ENCODE results near the gene C2CD2. TPM values are rescaled to one million over a fixed set of nuclear protein-coding genes. Genes with fewer than 3 reads are reported as not detected.
A peak's percentile ranks its signal among the peaks of the same experiment; 100 is the strongest.

C2CD2 gene
- total and polyA plus RNA-seq, 10 of the 15 experiments (the other 5 are each of a cell fraction or from before 2014, with no cell fraction given) = 2.2 to 30.9 (median 9.9) TPM

- TF ChIP-seq HSF1 (IDR thresholded peaks at IDR 0.05; ENCODE audit: low read depth, low read length) (no peak), ATF3 (IDR thresholded peaks at IDR 0.05; ENCODE audit: borderline replicate concordance, extremely low read depth, low read depth, low read length) (no peak), HDAC2 (IDR thresholded peaks at IDR 0.05) (no peak), HDGF (IDR thresholded peaks at IDR 0.05) (peak; percentile 90), PAX8 (IDR thresholded peaks at IDR 0.05) (no peak), TCF12 (IDR thresholded peaks at IDR 0.05; ENCODE audit: low read depth, low read length) (0 out of 2 replicates have a peak, but pooled peaks have one; percentile 50), NR2F1 (conservative IDR thresholded peaks at IDR 0.05) (peak; percentile 77)
Observed at GRCh38 chr21:41865002-41865777, 88.6 kb downstream of the C2CD2 start (continued).

- no peaks in the 10 kb centered on the region for H4K20me1 ChIP-seq (ENCODE audit: control insufficient read depth, insufficient read depth)
- H3K27me3 ChIP-seq (replicated peaks in 1 of 2; ENCODE audit: control insufficient read depth in 2 of 2, insufficient read depth in 2 of 2, low read length in 1 of 2) = no peaks in the 10 kb centered on the region
- ATAC-seq (no peak; the same call in 2 of the 3 replicates), DNase-seq (ENCODE audit: low read depth, low spot score) (no peak), FAIRE-seq (no peak)
- RAD21 ChIA-PET (ENCODE audit: unreplicated experiment) = interaction anchor here (1.1 to 4.5 kb wide), 3 partner anchors 8 to 31 kb away, joined by 3 to 28 read pairs (median 8); partner anchors contain the start of gene PRDM15
- no peak overlapping the region for H2AFZ ChIP-seq (ENCODE audit: control insufficient read depth, low read depth, low read length)
- WGBS (ENCODE audit: insufficient coverage, insufficient replicate concordance, low lambda C conversion rate, missing lambda C conversion rate) = 5% methylated on average over 10 of the region's 10 CpGs
- peaks cover 50% of the 10 kb centered on the region for H3K79me2 ChIP-seq (ENCODE audit: control insufficient read depth, insufficient read depth, low read length)
- peaks cover 4% of the 10 kb centered on the region in 2 experiments for H3K36me3 ChIP-seq (ENCODE audit: control insufficient read depth in 2 of 2, insufficient read depth in 2 of 2, low read length in 1 of 2)
- in situ Hi-C loops (cut with MboI) = no loop called here
- no TSS peak for BruUV-seq (replicated peaks)
- H3K4me1 ChIP-seq (ENCODE audit: control insufficient read depth, insufficient read depth, low read length) = peaks cover 70% of the 10 kb centered on the region
- H3K4me2 ChIP-seq (ENCODE audit: control insufficient read depth, insufficient read depth) = peak overlapping the region; percentile 73
- H3K27ac ChIP-seq (ENCODE audit: control insufficient read depth, insufficient read depth) = peak overlapping the region; percentile 91
- H3K9ac ChIP-seq (ENCODE audit: control insufficient read depth, insufficient read depth, low read length) = peak overlapping the region; percentile 79
- CTCF ChIA-PET = no interaction called here
- SMC1A ChIA-PET (ENCODE audit: uncharacterized antibody, unreplicated experiment) = interaction anchor here (0.9 to 1.9 kb wide), 4 partner anchors 62 to 199 kb away, joined by 3 to 9 read pairs (median 6); no protein-coding TSS in a partner anchor
- intact Hi-C loops (cut with micrococcal nuclease; ENCODE audit: unreplicated experiment) = loop anchor here (2.0 to 10.0 kb wide), 5 partner anchors 14 to 500 kb away; partner anchors contain the start of genes MX2 and PRDM15
- H3K4me3 ChIP-seq = peak overlapping the region; percentile 63; the same call in 1 of the 2 replicates
- POLR2A ChIA-PET = no interaction called here
- no peaks in the 10 kb centered on the region for H3K9me3 ChIP-seq (replicated peaks; ENCODE audit: control insufficient read depth, insufficient read depth, low read length)
- TF ChIP-seq ZBTB40 (IDR thresholded peaks at IDR 0.05; ENCODE audit: borderline replicate concordance) = no peak
- no peak for TF ChIP-seq STAT3 (IDR thresholded peaks at IDR 0.05; ENCODE audit: low read depth, low read length)
- peak in 1 of 2 experiments; percentile 12; a peak in 1 of 4 replicates for TF ChIP-seq ETV6 (conservative IDR thresholded peaks at IDR 0.05 in 1 of 2, IDR thresholded peaks at IDR 0.05 in 1 of 2; ENCODE audit: borderline replicate concordance in 1 of 2, low read depth in 1 of 2)
- no peak for TF ChIP-seq TCF3 (IDR thresholded peaks at IDR 0.05; ENCODE audit: borderline replicate concordance, insufficient read depth, low read depth, low read length)
- TF ChIP-seq EP300 (IDR thresholded peaks at IDR 0.05; ENCODE audit: borderline replicate concordance in 1 of 2, control insufficient read depth in 1 of 2, low read depth in 2 of 2, low read length in 2 of 2) = peak in 1 of 2 experiments; percentile 18; a peak in 1 of 4 replicates
- TF ChIP-seq POLR2AphosphoS2 (IDR thresholded peaks at IDR 0.05; ENCODE audit: low read depth, low read length) = no peak
- TF ChIP-seq YY1 (IDR thresholded peaks at IDR 0.05; ENCODE audit: low read depth, low read length) = no peak
Observed at GRCh38 chr21:41864311-41865001, 89.4 kb downstream of the C2CD2 start.

All from GM12878 (cell line).